ENCODE results near the gene KCNQ1.

DNA sequence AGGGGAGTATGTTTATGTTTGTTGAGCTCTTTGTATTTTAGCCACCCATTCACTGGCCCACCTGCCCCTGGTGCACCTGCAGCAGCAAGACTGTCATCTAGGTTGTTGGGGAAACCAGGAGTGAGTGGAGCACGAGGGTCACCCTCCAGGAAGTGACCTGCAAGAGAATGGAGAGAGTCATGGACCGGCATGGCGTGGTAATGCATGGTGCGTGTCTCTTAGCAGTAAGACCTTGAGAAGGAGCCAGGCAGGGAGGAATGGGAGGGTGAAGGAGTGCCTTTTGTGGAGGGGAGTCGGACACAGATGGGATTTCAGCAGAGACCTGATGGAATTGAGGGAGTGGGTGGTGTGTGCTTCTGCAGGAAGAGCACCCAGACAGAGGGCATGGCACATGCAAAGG, 37.9 kb downstream of the KCNQ1 start:
- no peak for TF ChIP-seq POLR2A (IDR thresholded peaks at IDR 0.05)
- TF ChIP-seq, protein P1, sequence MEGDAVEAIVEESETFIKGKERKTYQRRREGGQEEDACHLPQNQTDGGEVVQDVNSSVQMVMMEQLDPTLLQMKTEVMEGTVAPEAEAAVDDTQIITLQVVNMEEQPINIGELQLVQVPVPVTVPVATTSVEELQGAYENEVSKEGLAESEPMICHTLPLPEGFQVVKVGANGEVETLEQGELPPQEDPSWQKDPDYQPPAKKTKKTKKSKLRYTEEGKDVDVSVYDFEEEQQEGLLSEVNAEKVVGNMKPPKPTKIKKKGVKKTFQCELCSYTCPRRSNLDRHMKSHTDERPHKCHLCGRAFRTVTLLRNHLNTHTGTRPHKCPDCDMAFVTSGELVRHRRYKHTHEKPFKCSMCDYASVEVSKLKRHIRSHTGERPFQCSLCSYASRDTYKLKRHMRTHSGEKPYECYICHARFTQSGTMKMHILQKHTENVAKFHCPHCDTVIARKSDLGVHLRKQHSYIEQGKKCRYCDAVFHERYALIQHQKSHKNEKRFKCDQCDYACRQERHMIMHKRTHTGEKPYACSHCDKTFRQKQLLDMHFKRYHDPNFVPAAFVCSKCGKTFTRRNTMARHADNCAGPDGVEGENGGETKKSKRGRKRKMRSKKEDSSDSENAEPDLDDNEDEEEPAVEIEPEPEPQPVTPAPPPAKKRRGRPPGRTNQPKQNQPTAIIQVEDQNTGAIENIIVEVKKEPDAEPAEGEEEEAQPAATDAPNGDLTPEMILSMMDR (IDR thresholded peaks at IDR 0.05) = no peak

All from adrenal gland (tissue), 5 donors.